GM18505 (cell line): ENCODE measurements around the gene SNX15.
A peak's percentile ranks its signal among the peaks of the same experiment; 100 is the strongest.
"Not testable (repeated sequence)": the region's sequence is repeated elsewhere in the genome, so short reads cannot be mapped to it uniquely, and the experiment has no call there.

ENCODE experiments used
- ATAC-seq: cut with Tn5 transposase; IDR thresholded peaks from one replicate; pipeline ENCODE4 v1.9.1; 2021; ENCODE audit not compliant: unreplicated experiment
- POLR2A ChIP-seq: IDR thresholded peaks from 4 replicates; pipeline ENCODE4 v1.6.1; 2011; ENCODE audit warnings: borderline replicate concordance; ENCODE audit not compliant: insufficient read depth, insufficient read length; ENCODE audit errors: extremely low read depth

SNX15 gene

DNA sequence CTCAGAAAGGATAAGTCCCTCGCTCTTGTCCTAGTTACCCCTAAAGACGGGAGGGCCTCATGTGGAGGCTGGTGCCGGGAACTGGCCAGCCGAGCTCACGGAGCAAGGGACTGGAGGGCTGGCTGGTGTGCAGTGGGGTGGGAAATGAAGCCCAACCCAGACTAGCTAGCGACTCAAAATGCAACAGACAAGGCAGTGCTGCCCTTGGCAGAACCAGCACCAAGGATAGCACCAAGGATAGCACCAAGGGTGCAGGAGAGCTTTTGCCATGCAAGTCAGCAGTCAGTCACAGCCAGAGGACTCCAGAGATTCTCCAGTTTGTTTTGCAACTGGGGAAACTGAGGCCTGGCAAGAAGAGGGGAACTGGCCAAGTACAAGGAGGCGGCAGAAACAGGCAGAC lies 24.0 kb upstream of the SNX15 start:
- TF ChIP-seq POLR2A: no peak
- ATAC-seq: no peak

- ATAC-seq: not testable (repeated sequence)
Measured at GRCh38 chr11:65003968-65004367, 23.3 kb upstream of the SNX15 start.

- no peak for TF ChIP-seq POLR2A
- ATAC-seq: no peak
Measured at GRCh38 chr11:65008016-65008415, 19.2 kb upstream of the SNX15 start.

DNA sequence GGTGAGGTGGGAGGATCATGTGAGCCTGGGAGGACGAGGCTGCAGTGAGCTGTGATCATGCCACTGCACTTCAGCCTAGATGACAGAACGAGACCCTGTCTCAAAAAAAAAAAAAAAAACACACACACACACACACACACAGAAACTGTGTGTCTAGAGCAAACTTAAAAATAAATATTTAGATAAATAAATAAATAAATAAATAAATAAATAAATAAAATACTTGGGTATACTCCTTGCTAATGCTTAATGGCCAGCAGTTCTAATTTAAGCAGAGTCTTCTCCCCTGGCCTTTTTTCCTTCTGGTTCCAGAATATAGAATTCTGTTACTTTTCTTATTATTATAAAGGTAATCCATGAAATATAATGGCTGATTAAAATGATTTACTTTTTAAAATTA lies 18.4 kb upstream of the SNX15 start:
- TF ChIP-seq POLR2A: no peak
- ATAC-seq: no peak

DNA sequence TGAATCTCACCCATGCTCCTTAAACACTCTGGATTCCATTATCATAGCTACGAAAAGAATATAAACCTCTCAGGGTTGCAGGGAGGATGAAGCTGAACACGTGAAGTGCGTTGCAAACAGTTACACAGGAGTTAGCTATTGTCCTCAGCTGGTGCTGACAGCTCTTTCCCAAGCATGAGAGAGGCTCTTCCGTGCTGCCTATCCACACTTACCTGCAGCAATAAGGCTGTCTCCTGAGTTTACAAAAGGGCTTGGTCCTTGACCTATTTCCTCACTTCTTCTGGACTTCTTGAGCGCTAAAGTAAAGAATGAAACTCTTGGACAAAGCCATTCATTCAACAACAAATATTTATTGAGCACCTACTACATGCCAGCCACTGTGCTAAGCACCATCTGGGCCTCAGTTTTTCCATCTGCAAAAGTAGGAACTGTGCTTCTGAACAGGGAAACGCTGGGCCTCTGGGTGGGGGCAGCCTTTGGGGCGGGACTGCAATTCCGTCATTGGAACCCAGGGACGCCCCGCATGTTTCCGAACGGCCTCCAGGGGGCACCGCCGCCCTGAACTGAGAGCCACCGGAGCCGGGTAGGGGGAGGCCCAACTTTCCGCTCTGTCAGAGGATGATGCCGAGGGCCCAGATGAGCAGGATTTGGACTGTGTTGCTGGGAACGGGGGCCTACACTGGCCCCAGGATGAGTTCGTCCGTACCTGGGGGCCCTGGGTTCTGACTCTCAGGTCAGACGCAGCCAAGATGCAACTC lies 13.9 kb upstream of the SNX15 start:
- ATAC-seq: peak; percentile 72

DNA sequence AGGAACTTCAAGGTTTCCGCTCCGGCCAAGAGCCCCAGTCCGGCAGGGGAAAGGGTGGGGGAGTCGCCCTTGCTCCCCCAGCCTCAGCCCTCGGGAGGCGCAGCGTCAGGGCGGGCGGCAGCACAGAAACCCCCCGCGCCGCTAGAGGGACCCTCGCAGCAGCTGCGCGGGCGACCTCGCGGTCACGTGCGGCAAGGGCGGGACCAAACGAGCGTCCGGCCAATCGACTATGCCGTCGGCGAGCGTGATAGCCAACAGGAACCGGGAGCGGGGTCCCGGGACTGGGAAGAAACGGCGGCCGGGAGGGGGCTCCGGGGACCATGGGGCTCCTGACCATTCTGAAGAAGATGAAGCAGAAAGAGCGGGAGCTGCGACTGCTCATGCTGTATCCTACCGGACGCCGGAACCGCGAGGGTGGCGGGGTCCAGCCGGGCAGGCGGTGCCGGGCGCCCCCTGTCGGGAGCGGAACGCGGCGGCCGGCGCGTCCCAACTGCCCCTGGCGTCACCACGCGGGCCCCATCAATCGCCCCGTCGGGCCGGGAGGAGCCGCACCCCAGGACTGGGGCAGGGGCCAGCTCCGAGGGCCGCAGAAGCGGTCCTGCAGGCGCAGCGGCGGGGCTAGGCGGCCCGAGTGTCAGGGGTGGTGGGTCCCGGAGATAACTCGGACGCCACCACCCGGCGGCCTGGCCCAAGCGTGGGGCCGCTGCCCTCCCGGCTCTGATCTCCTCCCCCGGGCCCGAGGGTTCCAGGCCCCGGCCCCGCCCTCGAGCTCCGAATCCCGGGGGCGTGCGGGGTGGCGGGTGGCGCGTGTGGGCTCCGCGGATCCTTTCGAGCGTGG lies 13.1 kb upstream of the SNX15 start, which contains the start of gene ARL2:
TSS of gene ARL2 (plus strand) at position 273 of the 838 bp plus-strand sequence. CDS start at position 321, 48 bp downstream.
- peak; percentile 79 for ATAC-seq
- peak; percentile 61 for TF ChIP-seq POLR2A

More for the DNA sequence above, 13.9 kb upstream of the SNX15 start:
- TF ChIP-seq POLR2A: no peak

DNA sequence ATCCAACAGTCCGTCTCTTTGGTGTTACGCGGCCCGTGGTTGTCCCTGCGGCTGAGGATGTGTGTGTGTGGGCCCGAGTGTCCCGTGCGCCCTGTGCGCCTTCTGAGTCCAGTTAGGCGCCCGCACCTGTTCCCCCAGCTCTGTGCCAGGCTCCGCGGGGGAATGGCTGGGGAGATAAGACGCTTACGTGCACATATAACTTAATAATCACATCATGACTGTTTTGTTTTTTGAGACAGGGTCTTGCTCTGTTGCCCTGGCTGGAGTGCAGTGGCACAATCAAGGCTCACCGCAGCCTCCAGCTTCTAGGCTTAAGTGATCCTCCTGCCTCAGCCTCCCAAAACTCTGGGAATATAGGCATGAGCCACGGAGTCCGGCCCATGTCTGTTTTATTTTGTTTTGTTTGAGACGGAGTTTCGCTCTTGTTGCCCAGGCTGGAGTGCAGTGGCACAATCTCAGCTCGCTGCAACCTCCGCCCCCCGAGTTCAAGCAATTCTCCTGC lies 12.5 kb upstream of the SNX15 start:
- no peak for ATAC-seq
- TF ChIP-seq POLR2A: no peak

- TF ChIP-seq POLR2A: no peak
- no peak for ATAC-seq
Measured at GRCh38 chr11:65016705-65017104, 10.5 kb upstream of the SNX15 start.

GRCh38 chr11:65017937-65018336 lies 9.3 kb upstream of the SNX15 start:
- TF ChIP-seq POLR2A: no peak
- ATAC-seq: no peak

DNA sequence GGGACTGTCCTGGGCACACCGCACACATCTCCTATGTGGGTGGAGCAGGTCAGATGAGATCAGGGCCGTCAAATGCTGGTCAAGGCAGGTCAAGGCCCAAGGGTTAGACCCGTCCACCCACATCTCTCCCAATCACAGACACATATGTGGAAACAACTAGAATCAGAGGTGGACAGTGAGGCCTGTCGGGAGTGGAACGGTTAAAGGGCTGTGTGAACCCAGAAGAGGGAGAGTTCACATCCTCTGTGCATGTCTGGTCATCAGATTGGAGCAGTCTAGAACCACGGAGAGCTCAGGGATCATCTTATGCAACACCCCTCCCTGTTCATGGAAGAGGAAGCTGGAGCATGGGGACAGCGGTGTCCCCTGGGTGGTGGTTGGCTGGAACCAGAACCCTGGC lies 7.4 kb upstream of the SNX15 start:
- ATAC-seq: no peak
- no peak for TF ChIP-seq POLR2A

GRCh38 chr11:65021003-65021402 lies 6.2 kb upstream of the SNX15 start:
- ATAC-seq: no peak
- no peak for TF ChIP-seq POLR2A

DNA sequence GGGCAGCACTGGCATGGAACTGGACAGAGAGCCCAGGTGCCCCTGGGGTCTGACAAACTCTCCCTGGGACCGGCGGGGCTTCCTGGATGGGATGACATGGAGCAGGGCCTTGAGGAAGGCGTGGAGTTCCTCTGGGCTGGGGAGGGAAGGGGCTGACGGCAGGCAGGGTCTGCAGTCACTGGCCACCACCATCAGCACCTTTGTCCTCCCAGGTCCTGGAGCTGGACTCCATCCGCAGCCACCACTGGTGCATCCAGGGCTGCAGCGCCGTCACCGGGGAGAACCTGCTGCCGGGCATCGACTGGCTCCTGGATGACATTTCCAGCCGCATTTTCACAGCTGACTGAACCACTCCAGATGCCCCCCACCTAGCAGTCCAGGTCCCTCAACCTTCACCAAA lies 5.7 kb upstream of the SNX15 start:
- no peak for ATAC-seq
- no peak for TF ChIP-seq POLR2A

GRCh38 chr11:65023502-65023901 lies 3.7 kb upstream of the SNX15 start:
- ATAC-seq: not testable (repeated sequence)

DNA sequence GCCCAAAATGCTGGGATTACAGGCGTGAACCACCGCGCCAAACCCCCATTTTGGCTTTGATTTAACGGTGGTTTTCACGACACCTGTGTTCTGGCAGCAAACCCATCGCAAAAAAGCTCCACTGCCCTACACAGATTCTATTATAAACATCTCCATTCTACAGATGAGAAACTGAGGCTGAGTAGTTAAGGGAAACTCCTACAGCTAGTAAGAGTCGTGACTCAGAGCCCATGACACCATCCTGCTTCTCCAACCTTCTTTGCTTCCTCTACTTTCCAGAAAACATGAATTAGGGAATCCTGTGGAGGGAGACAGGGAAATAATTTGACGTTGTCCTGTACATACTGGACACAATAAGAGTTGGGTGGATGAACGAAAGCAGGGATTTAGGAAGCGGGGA lies 429 bp upstream of the SNX15 start:
- TF ChIP-seq POLR2A: no peak
- ATAC-seq: no peak
